ENCODE data around the gene COL6A5.

The COL6A5 gene

DNA sequence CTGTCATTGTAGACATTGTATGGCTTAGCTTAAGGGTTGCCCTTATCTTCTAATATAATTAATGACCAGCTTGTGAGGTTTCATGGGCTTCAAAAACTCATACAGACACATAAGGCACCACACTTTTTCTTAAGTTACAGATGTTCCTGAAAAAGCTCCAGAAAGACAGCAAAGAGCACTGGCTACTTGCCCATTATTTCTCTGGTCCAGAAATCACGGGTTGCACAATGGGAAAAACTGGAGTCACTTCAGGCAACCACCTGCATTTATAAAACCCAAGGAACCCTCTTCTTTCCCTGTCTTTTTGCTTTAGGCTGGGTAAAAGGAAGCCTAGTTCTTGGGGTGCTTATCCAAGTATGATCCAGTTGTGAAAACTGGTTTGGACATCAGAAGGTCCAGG is 169.2 kb downstream of the COL6A5 start:
- DNase-seq (ENCODE audit: insufficient read length, low spot score) (no peak), FAIRE-seq (no peak)
- TF ChIP-seq, protein P1, sequence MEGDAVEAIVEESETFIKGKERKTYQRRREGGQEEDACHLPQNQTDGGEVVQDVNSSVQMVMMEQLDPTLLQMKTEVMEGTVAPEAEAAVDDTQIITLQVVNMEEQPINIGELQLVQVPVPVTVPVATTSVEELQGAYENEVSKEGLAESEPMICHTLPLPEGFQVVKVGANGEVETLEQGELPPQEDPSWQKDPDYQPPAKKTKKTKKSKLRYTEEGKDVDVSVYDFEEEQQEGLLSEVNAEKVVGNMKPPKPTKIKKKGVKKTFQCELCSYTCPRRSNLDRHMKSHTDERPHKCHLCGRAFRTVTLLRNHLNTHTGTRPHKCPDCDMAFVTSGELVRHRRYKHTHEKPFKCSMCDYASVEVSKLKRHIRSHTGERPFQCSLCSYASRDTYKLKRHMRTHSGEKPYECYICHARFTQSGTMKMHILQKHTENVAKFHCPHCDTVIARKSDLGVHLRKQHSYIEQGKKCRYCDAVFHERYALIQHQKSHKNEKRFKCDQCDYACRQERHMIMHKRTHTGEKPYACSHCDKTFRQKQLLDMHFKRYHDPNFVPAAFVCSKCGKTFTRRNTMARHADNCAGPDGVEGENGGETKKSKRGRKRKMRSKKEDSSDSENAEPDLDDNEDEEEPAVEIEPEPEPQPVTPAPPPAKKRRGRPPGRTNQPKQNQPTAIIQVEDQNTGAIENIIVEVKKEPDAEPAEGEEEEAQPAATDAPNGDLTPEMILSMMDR (IDR thresholded peaks at IDR 0.05; ENCODE audit: insufficient read depth, missing control alignments) = no peak

DNA sequence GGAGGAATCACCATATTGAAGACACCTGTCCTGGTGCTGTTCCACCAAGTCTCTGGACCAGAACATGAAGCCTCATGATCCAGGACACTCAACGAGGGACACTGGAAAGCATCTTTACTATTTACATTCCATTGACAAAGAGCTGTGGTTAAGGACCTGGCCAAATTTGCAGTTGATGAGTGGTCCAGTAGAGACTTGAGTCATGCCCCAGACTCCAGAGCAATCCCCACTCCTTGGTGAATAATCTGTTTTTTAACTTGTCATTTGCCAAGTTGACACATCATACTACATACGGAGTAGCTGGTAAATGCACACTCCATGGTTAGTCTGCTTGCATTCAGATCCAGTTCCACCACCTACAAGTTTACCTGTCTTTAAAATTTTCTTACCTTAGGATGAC is 170.3 kb downstream of the COL6A5 start:
- FAIRE-seq (no peak), DNase-seq (ENCODE audit: insufficient read length, low spot score) (no peak)
- TF ChIP-seq, protein P1 (IDR thresholded peaks at IDR 0.05; ENCODE audit: insufficient read depth, missing control alignments) = no peak

DNA sequence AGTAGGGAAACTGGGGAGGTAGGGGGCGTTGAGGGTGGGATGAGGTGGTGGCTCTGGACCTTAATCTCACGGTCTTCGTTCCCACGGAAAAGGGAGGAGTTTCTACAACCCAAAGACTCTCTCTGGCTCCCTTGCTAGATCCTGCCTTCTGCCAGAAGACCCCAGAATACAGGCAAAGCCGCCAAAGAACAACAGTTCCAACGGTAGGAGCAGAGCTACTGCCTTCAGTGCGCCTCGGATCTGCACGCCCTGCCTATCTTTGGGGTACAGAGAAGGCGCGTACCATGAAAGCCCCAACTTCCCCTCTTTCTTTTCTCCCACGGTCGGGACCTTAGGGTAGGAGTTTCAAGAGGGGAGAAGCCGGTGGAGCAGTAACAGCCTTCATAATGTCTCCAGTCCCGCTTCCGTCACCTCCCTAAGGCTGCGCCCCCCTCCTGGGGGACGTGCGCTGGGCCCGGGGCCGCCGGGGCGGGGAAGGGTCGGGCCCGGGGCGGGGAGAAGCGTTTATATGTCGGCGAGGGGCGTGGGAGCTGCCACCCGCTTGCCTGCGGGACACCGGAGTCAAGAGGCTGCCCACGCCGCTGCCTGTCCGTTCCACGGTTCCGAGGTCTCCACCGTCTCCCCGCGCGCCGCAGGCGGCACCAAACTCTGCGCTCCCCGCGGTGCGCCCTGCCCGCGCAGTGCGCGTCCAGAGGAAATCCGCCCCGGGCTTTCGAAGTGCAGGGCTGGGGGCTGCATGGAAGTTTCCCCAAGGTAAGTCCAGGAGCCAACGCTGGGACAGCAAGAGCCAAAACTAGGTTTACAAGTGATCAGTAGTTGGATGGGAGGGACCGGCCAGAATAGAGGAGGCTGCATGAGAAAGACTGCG is 171.4 kb downstream of the COL6A5 start, which contains the start of gene COL6A6:
Gene COL6A6 (plus strand): TSS at position 533 of the 868 bp plus-strand sequence. CDS start 43,188 bp downstream, outside the sequence.
- no peak for FAIRE-seq
- DNase-seq (ENCODE audit: insufficient read length, low spot score) = no peak
- TF ChIP-seq, protein P1 (IDR thresholded peaks at IDR 0.05; ENCODE audit: insufficient read depth, missing control alignments) = no peak

DNA sequence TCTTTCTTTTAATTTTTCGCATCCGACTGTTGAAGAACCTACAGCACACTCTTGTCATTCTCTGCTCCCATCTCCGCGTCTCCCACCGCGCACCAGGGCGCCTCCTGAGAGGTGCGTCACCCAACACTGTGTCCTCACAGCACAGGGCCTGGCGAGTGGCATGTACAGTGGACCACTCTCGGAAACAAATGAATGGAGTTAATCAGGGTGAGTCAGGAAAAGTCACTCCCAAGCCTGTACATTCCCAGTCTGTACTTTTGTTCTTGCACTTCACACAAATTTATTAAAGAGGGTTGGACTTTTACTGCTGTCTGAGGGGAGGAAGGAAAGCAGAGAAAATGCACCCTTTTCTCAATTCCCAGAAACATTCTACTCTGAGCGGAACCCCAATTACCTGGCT is 172.1 kb downstream of the COL6A5 start:
- no peak for DNase-seq (ENCODE audit: insufficient read length, low spot score)
- TF ChIP-seq, protein P1 (IDR thresholded peaks at IDR 0.05; ENCODE audit: insufficient read depth, missing control alignments) = no peak
- FAIRE-seq = no peak

DNA sequence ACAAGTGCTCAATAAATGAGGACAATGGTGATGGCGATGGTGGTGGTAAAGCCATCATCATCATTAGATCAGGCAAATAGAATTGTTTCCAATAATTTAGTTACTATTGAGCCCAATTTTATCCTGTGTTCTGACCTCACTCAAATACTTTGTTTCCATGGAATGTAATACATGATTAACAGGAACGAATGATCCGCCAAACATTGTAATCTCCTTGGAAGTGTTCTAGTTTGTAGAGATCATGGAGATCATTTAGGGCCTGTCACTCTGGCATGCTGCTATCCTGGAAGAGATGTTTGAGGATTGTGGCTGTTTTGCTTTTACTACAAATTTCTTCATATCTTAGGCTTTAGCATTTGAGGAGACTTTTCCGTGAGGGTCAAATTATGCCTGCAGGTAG is 174.3 kb downstream of the COL6A5 start:
- TF ChIP-seq, protein P1 (IDR thresholded peaks at IDR 0.05; ENCODE audit: insufficient read depth, missing control alignments) = no peak
- FAIRE-seq = no peak
- no peak for DNase-seq (ENCODE audit: insufficient read length, low spot score)

DNA sequence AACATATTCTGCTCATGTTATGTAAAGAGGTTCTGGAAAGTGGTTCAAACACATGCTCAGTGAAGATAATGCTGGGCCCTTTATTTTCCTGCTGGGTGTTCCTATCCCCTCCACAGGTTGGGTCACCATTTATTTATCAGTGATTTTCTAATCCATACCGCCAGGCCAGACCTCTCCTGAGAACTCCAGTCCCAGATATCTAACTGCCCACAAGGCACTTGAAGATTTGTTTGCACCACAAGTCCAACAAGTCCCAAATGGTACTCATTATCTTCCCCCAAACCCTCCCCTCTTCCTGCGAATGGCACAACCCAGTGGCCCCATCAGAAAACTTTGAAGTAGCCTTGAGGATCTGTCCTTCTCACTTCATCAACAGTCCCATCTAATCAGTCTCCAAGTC is 176.9 kb downstream of the COL6A5 start:
- FAIRE-seq (no peak), DNase-seq (ENCODE audit: insufficient read length, low spot score) (no peak)
- TF ChIP-seq, protein P1 (IDR thresholded peaks at IDR 0.05; ENCODE audit: insufficient read depth, missing control alignments) = no peak

DNA sequence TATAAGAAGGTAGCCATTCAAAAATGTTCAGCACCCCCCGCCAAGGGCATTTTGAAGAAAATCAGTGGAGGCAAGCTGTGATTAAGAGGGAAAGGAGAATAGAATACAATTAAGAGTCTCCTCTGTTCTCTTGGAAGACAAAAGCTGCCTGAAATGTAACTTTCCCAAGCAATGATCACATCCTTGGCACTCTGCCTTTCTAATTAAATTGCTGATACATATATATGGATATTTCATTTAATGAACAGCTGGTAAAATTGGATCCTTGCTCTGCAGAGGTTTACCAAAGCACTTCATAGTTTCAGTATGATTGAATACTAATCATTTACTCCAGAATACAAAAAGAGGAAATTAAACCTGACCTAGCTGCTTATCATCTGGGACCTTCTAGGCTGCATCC is 182.0 kb downstream of the COL6A5 start:
- no peak for DNase-seq (ENCODE audit: insufficient read length, low spot score)
- FAIRE-seq = no peak
- TF ChIP-seq, protein P1 (IDR thresholded peaks at IDR 0.05; ENCODE audit: insufficient read depth, missing control alignments) = no peak

Measured in D721Med (cell line).